HG02610 (cell line): Measurements from ENCODE around the gene SLC14A1.
"Not testable (repeated sequence)": the region's sequence is repeated elsewhere in the genome, so short reads cannot be mapped to it uniquely, and the experiment has no call there.

Source experiments
- ATAC-seq: cut with Tn5 transposase; IDR thresholded peaks from one replicate; pipeline ENCODE4 v1.9.1; 2021; ENCODE audit warnings: mild to moderate bottlenecking, moderate library complexity; ENCODE audit not compliant: unreplicated experiment

Gene SLC14A1

DNA sequence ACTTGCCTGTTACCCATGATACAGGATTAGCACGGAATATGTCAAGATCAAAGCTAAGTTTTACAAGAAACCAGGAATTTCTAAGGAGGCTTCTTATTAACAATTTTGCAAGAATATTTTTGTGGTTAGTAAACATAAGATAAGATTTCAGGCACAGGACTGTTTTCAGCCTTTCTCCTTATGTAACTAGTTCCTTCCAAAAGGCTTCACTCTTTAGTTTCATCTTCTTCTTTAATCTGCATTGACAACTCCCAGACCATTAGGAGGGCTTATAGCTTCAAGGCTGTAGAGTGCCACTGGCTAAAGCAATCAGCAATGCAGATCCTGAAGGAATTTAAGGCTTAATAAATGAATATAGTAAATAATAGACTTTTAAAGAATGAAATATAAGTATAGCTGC lies 29.3 kb downstream of the SLC14A1 start:
- ATAC-seq, result no peak

DNA sequence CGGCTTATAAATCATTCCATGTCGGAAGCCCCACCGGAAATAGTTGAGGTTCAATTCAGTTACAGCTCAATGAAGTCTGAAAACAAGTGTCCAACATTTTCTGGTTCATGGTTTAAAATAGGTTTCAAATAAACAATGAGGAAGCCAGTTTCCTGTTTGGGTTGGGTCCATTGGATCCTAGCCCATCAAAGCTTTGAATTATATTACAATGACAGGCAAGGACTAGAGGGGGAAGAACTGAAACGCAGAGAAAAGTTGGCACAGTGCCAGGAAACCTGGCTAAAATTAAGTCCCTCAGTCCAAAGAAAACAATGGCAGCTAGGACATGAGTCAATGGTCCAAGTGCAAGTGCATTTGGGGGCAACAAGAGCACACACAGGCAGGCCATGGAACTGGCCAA lies 32.0 kb downstream of the SLC14A1 start:
- no peak for ATAC-seq

DNA sequence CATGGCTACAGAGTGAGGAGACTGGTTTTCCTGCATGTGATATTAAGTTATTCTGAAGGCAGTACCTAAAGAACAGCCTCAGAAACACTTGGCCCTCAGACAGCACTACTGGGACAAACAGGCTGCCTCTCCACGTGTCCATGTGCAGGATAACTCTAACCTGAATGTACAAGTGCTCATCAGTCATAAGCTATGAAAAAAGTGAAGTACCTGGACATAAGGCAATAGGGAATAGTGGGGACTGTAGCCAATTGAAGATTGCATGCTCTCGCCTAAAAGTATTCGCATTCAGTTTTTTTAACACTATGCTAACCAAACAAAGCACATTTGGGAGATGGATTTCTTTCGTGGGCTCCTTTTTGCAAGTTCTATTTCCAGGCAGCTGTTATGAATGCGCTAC lies 33.0 kb downstream of the SLC14A1 start:
- no peak for ATAC-seq

- not testable (repeated sequence) for ATAC-seq
Measured at GRCh38 chr18:45757644-45758043, 33.7 kb downstream of the SLC14A1 start.

- ATAC-seq, result no peak
Measured at GRCh38 chr18:45760462-45761036, 36.6 kb downstream of the SLC14A1 start.

- no peak for ATAC-seq
Measured at GRCh38 chr18:45761512-45762114, 37.6 kb downstream of the SLC14A1 start.

DNA sequence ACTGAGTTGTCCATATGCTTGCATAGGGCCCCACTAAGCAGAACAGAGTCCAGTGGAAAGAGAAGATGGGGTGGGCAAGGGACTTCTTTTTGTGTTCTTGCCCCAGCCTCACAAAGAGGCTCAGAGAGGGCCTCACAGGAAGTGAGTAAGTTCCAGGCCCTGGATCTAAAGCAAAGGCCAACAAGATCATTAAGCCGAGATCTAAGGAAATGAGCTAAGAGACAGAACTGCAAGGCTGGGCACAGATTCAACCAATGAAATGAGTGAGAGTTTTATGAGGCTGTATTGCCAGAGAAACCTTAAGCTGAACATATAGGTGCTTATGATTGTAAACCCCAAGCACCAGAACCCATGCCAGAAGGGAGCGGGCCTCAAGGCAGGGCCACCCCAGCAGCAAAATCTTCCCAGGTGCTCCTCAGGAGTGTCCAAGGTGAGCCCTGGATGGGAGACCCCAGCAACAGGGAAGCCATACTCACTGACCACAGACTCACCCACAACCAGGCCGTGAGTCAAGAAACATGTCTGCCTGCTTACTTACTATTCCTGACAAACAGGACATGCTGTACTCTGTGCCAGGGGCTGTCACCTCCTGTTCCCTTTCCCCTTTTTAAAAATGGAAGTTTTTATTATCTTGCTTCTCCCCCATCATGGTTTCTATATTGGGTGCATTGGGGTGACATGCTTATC lies 40.2 kb downstream of the SLC14A1 start:
- ATAC-seq, result no peak

- no peak for ATAC-seq
Measured at GRCh38 chr18:45765796-45766195, 41.8 kb downstream of the SLC14A1 start.

DNA sequence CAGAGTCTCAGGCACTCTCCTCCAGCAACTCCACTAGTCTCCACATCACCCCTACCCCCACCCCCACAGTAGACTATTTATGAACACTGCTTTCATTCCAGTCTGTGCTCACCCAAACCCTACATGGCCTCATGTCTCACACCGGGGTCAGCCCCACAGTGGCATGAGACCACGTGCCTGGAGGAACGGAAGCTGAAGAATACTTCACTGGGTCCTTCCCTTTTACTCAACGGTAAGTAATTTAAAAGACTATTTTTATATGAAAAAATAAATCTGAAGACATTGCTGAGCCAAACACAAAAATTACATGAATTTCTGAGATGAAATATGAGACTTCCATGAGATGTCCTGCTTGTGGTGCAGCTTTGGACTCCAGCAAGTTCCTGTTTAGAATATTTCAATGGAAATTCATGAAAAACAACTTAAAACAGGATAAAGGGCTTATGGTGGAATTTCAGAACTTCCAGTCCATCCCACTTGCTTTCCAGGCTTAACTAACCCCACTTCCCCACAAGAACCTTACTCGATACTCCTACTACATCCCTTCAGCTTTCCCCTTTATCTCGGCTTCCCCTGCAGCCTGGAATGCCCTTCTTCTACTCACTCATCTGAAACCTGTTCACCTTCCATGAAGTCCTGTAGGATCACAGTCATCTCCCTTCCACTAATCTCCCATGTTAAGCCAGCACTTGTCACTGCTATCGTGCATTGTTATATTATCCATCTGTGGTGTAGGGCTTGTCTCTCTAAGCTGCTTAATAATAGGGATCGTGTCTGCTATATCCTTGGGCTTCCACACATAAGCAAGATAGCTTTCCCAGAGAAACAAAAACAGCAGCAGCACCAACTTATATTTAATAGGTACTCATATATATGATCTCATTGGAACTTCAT lies 47.9 kb downstream of the SLC14A1 start:
- no peak for ATAC-seq

DNA sequence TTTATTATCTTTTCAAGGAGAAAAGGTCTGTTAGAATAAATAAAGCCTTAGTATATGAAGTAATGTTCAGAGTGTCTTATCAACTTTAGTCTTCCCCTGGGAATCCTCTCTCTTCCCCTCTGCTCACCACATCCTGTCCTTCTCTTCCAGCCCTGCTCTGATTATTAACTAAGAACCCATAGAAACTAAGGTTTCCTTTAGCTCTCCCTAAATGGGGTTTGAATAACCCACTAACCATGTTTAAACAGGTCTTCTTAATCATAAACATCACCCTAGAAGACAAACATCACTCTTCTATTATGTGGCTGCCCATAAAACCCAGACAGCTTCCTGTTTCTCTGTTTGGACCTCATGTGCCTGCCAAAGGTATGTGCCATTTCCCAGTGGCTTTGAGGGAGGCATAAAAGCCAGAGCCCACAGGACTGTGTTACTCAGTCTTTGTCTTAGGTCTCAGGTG lies 50.1 kb downstream of the SLC14A1 start:
- peak; percentile 34 for ATAC-seq

DNA sequence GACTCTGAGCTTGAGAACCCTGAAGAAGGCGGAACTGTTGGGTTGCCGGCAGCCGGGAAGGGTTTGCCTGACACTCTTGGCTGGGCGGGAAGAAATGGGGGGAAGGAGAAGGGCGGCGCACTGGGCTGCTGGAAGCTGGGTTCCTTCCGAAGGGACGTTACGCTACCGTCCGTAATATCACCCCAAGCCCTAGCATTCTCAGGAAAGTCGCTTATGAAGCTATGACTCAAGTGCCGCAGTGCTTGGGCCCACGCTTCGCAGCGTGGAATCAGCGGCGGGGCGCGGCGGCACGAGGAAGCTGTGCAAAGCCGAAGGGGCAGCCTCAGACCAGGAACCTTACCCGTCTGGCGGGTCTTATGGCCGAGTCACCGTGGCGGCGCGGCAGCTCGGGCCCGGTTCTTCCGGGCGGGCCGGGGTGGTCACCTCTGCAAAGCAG lies 51.3 kb downstream of the SLC14A1 start:
- peak; percentile 76 for ATAC-seq

- ATAC-seq, result no peak
Measured at GRCh38 chr18:45775743-45776142, 51.8 kb downstream of the SLC14A1 start.

DNA sequence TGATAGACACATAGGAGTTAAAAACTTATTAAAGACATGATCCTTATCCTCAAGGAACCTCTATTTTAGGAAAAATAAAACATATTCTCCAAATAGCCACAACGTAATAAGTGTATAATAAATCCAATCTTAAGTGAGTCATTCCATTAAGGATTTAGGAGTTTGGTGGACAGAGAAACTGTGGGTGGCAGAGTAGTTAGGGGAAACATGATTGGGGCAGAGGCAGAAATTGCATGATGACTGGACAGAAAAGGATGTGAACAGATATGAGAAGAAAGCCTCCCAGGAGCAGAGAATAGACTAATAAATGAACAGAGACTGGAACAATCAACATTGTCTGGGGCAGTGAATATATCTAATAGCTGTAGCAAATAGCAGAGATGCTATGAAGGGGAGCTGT lies 53.4 kb downstream of the SLC14A1 start:
- ATAC-seq, result no peak

GRCh38 chr18:45780568-45780967 lies 56.6 kb downstream of the SLC14A1 start:
- no peak for ATAC-seq

DNA sequence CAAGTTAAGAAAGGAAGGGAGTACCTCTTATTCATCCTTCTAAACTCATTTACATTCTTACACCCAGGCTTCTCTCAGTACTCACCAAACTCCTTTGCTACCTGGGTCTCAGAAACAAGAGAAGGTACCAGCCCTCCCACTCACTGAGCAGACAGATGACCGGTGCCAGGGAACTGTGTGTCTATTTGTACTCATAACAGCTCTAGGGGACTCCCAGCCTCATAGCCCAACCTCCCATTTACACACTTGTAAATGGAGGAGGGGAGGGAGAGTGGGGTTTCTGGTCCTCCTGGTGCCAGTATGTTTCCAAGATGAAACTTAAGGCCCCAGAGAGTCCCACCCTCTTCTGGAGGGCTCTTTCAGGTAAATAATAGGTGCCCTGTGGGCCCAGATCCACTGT lies 58.7 kb downstream of the SLC14A1 start:
- ATAC-seq, result peak; percentile 86

DNA sequence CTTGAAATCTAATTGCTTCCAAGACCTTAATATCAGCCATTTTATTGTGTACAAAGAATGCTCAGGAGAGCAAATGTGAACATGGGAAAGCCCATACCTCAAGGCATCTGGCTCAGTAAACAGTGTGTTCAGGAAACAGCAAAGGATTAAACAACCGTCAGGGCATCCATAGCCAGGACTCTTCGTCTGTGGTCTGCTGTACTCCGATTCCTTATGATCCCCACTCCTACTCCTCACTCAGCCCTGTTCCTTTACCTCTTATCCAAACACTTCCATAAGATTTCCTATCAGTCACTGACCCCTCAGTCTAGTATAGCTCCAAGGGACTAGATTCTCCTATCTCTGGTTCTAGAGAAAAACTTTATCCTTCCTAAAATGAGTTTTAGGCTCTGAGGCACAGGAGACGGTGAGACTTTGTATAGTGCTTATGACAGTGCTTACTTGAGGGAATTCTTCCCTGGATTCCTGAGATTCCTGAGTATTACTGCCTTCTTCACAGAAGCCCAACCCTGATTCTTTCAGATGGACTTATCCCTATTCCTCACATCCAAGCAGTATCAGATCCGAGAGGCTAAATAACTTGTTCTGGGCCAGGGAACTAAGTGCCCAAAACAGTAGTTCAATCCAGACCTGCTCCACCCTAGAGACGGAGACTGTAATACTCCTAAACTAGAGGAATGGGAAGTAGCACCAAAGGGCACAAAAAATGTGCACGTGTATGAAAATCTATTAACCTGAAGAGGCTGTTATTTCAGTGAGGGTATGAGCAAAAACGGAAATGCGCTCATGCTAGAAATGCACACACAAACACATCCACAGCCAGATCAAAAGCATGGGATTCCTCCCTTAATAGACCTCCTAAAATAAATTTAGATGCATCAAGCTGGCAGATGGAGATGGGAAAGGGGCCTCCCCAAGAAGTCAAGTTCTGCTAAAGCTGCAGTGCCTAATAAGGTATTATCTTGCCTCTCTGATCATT lies 59.4 kb downstream of the SLC14A1 start:
- no peak for ATAC-seq

DNA sequence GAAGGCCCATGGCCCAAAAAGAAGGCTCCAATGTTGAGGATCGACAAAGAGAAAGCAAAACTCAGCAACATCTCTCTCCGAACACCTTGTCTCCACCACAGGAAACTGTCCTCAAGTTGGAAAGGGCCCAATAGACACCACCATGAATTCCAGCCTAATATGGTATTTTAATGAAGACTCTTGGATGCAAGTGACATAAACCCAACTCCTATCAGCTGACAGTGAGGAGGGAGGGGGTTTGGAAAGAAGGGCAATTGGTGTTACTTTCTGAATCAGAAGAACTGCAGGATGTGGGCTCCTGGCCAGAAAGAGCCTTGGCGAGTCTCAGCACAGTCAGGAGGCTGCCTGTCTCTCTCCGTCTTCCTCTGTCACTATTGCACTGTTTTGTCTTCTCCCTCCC lies 61.2 kb downstream of the SLC14A1 start:
- no peak for ATAC-seq

GRCh38 chr18:45786941-45787340 lies 63.0 kb downstream of the SLC14A1 start:
- ATAC-seq, result no peak

DNA sequence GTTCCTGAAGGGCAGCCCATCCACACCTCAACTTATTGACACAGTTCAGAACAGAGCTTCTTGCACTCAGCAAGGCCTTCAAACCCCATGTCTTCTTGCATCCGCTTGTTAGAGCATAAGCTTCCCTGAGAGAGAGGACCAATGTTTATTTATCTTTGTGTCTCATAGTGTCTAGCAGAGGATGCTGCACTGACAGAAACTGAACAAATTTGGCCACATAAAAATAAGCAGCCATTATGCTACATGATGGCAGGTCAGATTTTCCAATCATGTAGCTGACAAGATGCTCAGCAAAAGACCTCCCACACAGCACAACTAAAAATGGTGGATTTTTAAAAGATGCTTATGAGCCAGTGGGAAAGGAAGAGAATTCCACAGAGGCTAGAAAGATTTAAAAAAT lies 63.4 kb downstream of the SLC14A1 start:
- ATAC-seq, result no peak

- no peak for ATAC-seq
Measured at GRCh38 chr18:45788861-45789260, 64.9 kb downstream of the SLC14A1 start.
